ENCODE results near the gene UBL7.

DNA sequence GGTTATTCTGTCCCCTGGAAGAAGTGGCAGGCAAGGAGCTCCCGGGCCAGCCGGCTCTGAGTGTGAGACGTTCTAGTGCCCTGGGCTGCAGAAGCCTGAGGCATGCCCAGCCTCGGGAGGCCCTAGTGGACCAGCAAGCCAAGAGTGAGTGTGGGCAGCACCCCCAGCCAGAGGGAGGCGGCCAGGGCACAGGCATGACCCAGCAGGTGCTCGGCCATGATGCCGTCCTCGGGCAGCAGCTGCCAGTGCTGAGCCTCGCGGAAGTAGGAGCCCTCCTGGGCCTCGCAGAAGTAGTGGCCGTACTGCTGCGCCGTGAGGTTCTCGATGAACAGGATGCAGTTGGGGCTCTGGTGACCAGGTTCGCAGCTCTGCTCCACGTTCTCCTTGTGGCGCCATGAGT, 50.5 kb downstream of the UBL7 start:
- TF ChIP-seq EZH2 (IDR thresholded peaks at IDR 0.05; ENCODE audit: insufficient read depth, poor library complexity, severe bottlenecking) (no peak), EZH2phosphoT487 (IDR thresholded peaks at IDR 0.05; ENCODE audit: insufficient read depth, low read depth) (no peak)

All from GM23248 (cell line).